ENCODE measurements around the gene PRTN3.

GRCh38 chr19:835210-835810 is 5.5 kb upstream of the PRTN3 start:
- TF ChIP-seq POLR2A (IDR thresholded peaks at IDR 0.05) = no peak
- TF ChIP-seq CTCF (IDR thresholded peaks at IDR 0.05) = no peak
- no peak for TF ChIP-seq EP300 (IDR thresholded peaks at IDR 0.05)
- TF ChIP-seq POLR2AphosphoS5 (IDR thresholded peaks at IDR 0.05) = no peak

Data from upper lobe of left lung (tissue), 4 donors.